K562 (cell line): Measurements from ENCODE around the gene CNGB1. TPM values are rescaled to one million over a fixed set of nuclear protein-coding genes. Genes with fewer than 3 reads are reported as not detected.

Source experiments
- ARID4B ChIP-seq: sonication (generic); formaldehyde crosslinking; IDR thresholded peaks from 2 replicates; pipeline ENCODE4 v1.8.0; 2022; ENCODE audit warnings: mild to moderate bottlenecking, missing genetic modification reagents
- E2F8 ChIP-seq: fragments of 450-650 bp; IDR thresholded peaks from 2 replicates; pipeline ENCODE4 v1.7.1; 2018; ENCODE audit warnings: mild to moderate bottlenecking, low read depth; ENCODE audit not compliant: partially characterized antibody
- EP400 ChIP-seq: fragments of 450-650 bp; IDR thresholded peaks from 2 replicates; pipeline ENCODE4 v1.6.1; 2017; ENCODE audit warnings: antibody characterized with exemption, mild to moderate bottlenecking, moderate library complexity
- FOXK1 ChIP-seq: sonication (generic); formaldehyde crosslinking; IDR thresholded peaks from 2 replicates; pipeline ENCODE4 v1.8.0; 2022; ENCODE audit warnings: missing genetic modification reagents, mild to moderate bottlenecking, borderline replicate concordance
- HDAC1 ChIP-seq, 2 experiments: fragments of 450-650 bp; IDR thresholded peaks; 2 replicates each; pipeline ENCODE4 v1.6.1; 2016 to 2017; ENCODE audit warnings: inconsistent platforms in 1 of 2, mild to moderate bottlenecking in 1 of 2, moderate library complexity in 1 of 2
- MAZ ChIP-seq, 2 experiments: fragments of 450-650 bp in 1 of 2; sonication (generic) in 1 of 2; formaldehyde crosslinking; IDR thresholded peaks in 1 of 2; conservative IDR thresholded peaks in 1 of 2; 2 replicates each; pipeline versions ENCODE4 v1.4.0 to v1.5.0; 2020; ENCODE audit warnings: mild to moderate bottlenecking in 1 of 2, missing genetic modification reagents in 1 of 2
- PCBP1 ChIP-seq: fragments of 200-400 bp; formaldehyde crosslinking; IDR thresholded peaks from 2 replicates; pipeline ENCODE4 v1.6.1; 2018; ENCODE audit warnings: mild to moderate bottlenecking, low read depth, low read length; ENCODE audit not compliant: poor library complexity, severe bottlenecking
- PHF20 ChIP-seq: fragments of 450-650 bp; IDR thresholded peaks from 2 replicates; pipeline ENCODE4 v1.6.1; 2018; ENCODE audit not compliant: partially characterized antibody
- POLR2H ChIP-seq: IDR thresholded peaks from 2 replicates; pipeline ENCODE4 v1.6.1; 2016; ENCODE audit warnings: missing genetic modification characterization, low read depth, mild to moderate bottlenecking, control low read depth, missing compliant biosample characterization, moderate library complexity
- SMAD1 ChIP-seq: fragments of 150-350 bp; IDR thresholded peaks from 2 replicates; pipeline ENCODE4 v1.6.1; 2014; ENCODE audit warnings: low read length, low read depth; ENCODE audit not compliant: partially characterized antibody
- SMAD4 ChIP-seq: fragments of 250-450 bp; sonication (Bioruptor Pico); conservative IDR thresholded peaks from 2 replicates; pipeline ENCODE4 v1.8.0; 2021; ENCODE audit warnings: inconsistent platforms, mild to moderate bottlenecking, moderate library complexity
- SMARCB1 ChIP-seq: IDR thresholded peaks from 2 replicates; pipeline ENCODE4 v1.6.1; 2011; ENCODE audit warnings: improper control_type of control experiment, low read depth; ENCODE audit not compliant: insufficient read length
- SP1 ChIP-seq: sonication (generic); formaldehyde crosslinking; IDR thresholded peaks from 2 replicates; pipeline ENCODE4 v1.8.1; 2022; ENCODE audit warnings: mild to moderate bottlenecking, missing genetic modification reagents
- ZBTB33 ChIP-seq: sonication (generic); formaldehyde crosslinking; IDR thresholded peaks from 2 replicates; pipeline ENCODE4 v1.8.1; 2023; ENCODE audit warnings: mild to moderate bottlenecking, missing genetic modification reagents
- ZNF239 ChIP-seq: fragments of 250-450 bp; sonication (Bioruptor Pico); IDR thresholded peaks from 2 replicates; pipeline ENCODE4 v1.4.0; 2020; ENCODE audit warnings: mild to moderate bottlenecking
- polyA plus RNA-seq, 8 experiments: library from polyadenylated mRNA; depleted of rRNA in 4 of 8; stranded (reverse) in 5 of 8; unstranded in 3 of 8; fragments of >200 nt; fragmentation: Nextera tagmentation in 2 of 8; fragmentation: Illumina TruSeq in 1 of 8; extraction: Ambion mirVana in 2 of 8; extraction: Trizol in 1 of 8; gene quantifications; 2 replicates each; pipeline versions ENCODE4 v1.2.1 to v1.2.3, GENCODE V29; 2011 to 2014; ENCODE audit warnings: inconsistent platforms in 1 of 8, missing spikeins in 1 of 8
- total RNA-seq, 7 experiments: library from RNA; depleted of rRNA in 6 of 7; stranded (reverse); fragments of >200 nt in 6 of 7; fragmentation: Illumina TruSeq in 2 of 7; extraction: Trizol in 2 of 7; gene quantifications; 2 replicates each; pipeline versions ENCODE4 v1.2.1 to v1.2.3, GENCODE V29; 2011 to 2021; ENCODE audit warnings: low replicate concordance in 1 of 7

CNGB1 gene
- total and polyA plus RNA-seq, 9 of the 15 experiments (the other 6 are each of a cell fraction or from before 2014, with no cell fraction given), result not detected

- no peak for TF ChIP-seq ARID4B
- no peak for TF ChIP-seq E2F8
- no peak for TF ChIP-seq ZNF239
- TF ChIP-seq HDAC1 (IDR thresholded peaks at IDR 0.05), result no peak
- TF ChIP-seq PCBP1, result no peak
- TF ChIP-seq SMARCB1, result no peak
- TF ChIP-seq SP1 (CRISPR knock-in tag), result no peak
- TF ChIP-seq MAZ (CRISPR knock-in tag; conservative IDR thresholded peaks at IDR 0.05 in 1 of 2, IDR thresholded peaks at IDR 0.05 in 1 of 2), result peak; percentile 30 to 73; a peak in 2 of 4 replicates
- no peak for TF ChIP-seq PHF20
- TF ChIP-seq ZBTB33 (CRISPR knock-in tag), result no peak
- TF ChIP-seq POLR2H, result no peak
- no peak for TF ChIP-seq SMAD1
- TF ChIP-seq SMAD4 (CRISPR knock-in tag), result no peak
- TF ChIP-seq EP400, result 0 out of 2 replicates have a peak, but pooled peaks have one; percentile 20
- TF ChIP-seq FOXK1 (CRISPR knock-in tag), result no peak
Measured at GRCh38 chr16:57863434-57864160, 107.3 kb downstream of the CNGB1 start (continued).
